GM11168 (cell line): Measurements from ENCODE around the gene MPZL2.

Experiments
- in situ Hi-C: fragments of 300-500 bp; cut with MboI; formaldehyde crosslinking; loops from one replicate; pipeline ENCODE4 v1.12.0; 2022; ENCODE audit warnings: low sequenced_read_pairs; ENCODE audit not compliant: unreplicated experiment

Gene MPZL2

DNA sequence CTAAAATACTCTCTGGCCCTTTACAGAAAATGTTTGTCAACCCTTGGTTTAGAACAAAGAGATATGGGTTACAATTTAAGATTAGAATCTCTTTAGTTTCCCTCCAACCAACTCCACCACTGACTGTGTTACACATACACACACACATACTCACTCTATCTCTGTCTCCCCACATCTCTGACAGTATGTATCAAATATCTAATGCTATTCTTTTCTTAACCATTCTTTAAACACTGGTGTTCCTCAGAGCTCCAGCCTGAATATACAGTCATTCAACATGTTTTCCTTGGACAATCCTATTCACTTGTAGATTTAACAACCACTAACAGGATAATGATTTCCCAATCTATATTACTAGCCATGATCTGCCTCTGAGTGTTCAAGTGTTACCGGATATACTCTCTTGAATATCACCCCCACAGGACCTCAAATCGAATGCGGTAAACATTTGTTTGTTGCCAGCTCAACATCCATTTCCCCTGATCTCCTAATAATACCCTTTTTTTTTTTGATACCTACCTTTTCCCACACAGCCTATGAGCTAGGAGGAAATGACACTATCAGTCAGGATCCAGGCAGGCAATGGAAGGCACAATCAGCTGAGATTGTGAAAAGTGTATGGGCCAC lies 18.0 kb downstream of the MPZL2 start:
- in situ Hi-C loops: no loop called here

- in situ Hi-C loops: no loop called here
Observed at GRCh38 chr11:118243993-118244762, 19.9 kb downstream of the MPZL2 start.

DNA sequence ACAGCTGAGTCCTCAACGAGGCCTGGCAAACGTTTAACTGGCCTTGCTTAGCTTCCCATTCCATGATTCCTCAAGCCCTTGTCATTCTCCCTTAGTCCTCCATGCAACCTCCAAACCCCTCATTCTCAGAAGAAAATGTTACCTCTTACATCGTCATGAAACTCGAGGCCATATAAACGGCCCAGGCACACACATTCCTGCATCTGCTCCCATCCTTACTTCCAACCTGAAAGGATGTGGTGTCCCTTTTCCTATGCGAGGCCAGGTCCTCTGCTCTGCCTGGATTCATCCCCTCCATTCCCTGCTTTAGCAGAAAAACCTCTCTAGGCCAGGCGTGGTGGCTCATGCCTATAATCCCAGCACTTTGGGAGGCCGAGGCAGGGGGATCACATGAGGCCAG lies 20.9 kb downstream of the MPZL2 start:
- in situ Hi-C loops: no loop called here

DNA sequence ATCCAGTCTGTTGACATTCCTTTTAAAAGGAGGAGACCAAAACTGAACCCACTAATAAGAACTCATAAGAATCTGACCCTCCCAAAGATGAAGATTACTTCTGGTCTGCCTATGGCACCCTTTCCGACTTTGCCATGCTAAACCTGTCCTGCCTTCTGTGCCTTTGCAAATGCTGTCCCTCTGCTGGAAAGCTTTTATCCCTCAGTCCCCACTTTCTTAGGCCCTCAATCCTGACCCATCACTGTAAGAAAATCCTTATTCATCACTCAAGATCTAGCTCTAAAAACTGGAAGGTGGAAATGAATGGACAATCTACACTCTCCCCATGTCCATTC lies 22.4 kb downstream of the MPZL2 start:
- in situ Hi-C loops: no loop called here

DNA sequence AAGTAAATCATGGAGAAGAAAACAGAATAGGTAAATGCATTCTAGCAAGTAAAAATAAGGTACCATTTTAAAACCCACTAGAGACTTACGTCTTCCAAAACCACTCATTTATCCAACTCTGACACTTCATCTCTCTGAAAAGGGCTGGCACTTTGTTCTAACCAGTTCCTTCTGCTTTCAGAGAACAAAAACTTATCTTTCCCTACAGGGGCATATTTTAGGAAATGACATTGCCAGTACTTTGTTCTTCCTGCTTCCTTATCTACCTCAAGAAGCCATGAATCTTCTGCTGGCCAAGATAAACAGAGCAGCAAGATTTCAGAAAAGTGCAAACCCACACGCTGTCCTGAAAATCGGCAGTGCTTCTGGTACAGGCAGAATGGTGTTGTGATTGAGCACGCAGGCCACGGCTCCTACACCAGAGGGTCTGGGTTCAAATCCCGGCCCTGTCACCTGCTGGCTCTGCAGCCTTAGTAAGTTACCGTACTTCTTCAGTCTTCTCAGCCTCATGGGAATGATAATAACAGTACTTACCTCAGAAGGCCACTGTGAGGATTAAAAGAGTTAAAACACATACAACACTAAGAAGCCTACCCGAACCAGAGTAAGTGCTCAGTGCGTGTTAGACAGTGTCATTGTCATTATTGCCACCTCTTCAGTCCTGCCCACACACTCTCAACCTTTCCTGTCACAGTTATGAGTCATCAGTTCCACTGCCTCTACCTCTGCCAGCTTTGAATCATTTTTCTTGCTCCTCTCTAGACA lies 22.9 kb downstream of the MPZL2 start:
- in situ Hi-C loops: no loop called here

- in situ Hi-C loops: no loop called here
Observed at GRCh38 chr11:118239509-118240205, 24.4 kb downstream of the MPZL2 start.

DNA sequence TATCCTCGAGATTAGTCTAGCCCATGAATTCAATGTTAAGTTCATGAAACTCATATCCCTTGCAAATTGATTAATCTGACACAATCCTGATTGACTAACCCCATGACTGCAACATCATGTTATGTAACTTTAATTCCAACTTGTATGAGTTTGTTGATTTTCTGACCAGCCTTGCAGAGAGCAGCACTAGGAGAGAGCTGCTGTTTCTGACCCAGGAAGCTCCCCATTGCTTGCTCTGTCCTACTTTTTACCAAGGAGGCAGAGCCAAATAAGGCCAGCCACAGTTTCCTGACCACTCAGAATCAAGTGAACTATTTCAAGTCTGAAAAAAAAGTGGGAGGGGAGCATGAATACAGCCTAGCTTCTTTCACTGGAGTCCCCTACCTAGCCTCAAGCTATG lies 25.2 kb downstream of the MPZL2 start:
- in situ Hi-C loops: no loop called here

DNA sequence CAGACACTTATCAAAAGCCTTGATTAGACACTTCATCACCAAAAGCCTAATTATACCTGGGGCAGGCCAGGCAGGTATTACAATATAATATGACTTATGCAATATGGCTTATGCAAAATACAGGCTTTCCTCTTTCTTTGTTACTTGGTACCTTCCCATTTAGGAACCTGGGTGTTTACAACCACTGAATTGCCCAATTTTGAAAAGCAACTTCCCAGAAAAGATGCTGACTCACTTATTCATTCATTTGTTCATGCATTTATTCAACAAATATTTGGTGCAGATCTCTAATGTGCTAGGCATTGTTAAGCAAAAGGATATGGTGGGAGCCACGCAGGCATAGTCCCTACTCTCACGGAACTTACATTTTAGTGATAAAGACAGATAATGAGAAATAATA lies 25.7 kb downstream of the MPZL2 start:
- in situ Hi-C loops: no loop called here

DNA sequence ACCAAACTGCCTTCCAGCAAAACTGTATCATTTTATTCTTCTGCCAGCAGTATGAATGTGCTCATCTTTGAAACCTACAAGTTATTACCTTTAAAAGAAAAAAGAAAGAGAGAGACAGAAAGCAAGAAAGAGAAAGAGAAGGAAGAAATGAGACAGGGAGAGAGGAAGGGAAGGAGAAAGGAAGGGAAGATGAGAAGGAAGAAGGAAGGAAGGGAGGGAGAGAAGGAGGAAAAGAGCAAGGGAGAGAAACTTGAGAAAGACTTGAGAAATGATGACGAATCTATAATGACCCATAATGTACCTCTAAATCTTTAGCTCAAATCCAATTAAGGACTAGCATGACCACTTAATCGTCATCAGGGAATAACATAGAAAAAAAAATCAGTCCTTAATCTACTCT lies 27.9 kb downstream of the MPZL2 start:
- in situ Hi-C loops: no loop called here

DNA sequence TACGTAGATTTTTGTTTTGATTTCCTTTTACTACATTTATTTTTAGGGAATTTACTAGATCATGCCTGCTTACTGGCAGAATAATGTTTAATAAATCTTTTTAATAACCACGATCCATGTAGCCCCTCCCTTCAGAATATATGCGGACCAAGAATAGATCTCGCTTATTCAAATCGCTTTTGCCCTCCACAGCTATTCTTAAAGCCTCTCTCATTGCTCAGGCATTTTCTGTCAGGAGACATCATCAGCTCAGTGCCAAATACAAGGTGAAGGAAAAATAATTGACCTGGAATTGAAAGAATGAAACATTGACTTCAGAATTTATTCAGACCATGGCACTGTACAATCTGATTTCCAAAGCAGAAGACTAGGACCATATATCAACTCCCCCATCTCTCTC lies 29.3 kb downstream of the MPZL2 start:
- in situ Hi-C loops: no loop called here

DNA sequence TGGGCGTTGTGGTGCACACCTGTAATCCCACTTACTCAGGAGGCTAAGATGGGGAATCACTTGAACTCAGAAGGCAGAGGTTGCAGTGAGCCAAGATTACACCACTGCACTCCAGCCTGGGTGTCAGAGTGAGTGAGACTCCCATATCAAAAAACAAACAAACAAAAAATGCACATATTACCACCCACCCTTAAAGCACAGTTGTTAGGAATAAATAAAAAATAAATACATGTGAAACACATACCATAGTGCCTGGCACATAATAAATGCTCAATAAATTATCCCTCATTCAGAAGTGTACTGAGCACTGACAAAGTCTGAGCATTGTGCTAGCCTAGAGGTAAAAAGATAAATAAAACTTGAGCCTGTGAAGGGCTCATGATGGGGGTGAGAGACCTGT lies 30.2 kb downstream of the MPZL2 start:
- in situ Hi-C loops: no loop called here

DNA sequence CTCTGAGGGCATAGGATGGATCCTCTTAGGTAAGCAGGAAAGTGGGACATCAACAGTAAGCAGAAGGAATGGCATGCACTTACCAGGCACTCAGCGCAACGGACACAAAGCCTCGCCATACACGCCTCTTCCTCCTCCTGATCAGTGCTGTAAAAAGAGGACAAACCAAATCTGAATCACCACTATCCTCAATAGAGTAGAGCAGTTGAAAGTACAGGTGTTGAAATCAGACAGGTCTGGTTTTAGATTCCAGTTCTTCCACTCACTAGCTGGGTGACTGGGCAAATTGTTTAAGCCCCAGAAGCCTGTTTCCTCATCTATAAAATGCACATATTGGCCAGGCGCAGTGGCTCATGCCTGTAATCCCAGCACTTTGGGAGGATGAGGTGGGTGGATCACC lies 30.7 kb downstream of the MPZL2 start:
- in situ Hi-C loops: no loop called here

- in situ Hi-C loops: no loop called here
Observed at GRCh38 chr11:118232659-118233058, 31.4 kb downstream of the MPZL2 start.

- in situ Hi-C loops: no loop called here
Observed at GRCh38 chr11:118231461-118231860, 32.6 kb downstream of the MPZL2 start.

DNA sequence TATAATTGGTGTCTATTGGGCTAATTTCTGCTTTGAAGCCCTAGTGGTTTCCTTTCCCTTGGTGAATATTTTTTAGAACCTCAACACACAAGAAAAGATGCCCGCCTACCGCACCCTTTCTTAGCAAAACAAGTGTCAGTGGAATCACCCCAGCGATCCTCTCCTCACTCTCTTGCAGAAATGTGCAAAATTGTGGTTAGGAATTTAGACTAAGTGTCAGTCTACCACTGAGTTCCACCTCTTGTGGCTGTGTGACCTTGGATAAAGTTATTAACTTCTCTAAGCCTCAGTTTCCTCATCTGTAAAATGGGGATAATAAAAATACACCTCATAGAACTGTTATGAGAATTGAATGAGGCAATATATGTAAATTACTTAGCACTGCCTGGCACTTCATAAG lies 34.0 kb downstream of the MPZL2 start:
- in situ Hi-C loops: no loop called here

- in situ Hi-C loops: no loop called here
Observed at GRCh38 chr11:118229274-118229847, 34.7 kb downstream of the MPZL2 start.

DNA sequence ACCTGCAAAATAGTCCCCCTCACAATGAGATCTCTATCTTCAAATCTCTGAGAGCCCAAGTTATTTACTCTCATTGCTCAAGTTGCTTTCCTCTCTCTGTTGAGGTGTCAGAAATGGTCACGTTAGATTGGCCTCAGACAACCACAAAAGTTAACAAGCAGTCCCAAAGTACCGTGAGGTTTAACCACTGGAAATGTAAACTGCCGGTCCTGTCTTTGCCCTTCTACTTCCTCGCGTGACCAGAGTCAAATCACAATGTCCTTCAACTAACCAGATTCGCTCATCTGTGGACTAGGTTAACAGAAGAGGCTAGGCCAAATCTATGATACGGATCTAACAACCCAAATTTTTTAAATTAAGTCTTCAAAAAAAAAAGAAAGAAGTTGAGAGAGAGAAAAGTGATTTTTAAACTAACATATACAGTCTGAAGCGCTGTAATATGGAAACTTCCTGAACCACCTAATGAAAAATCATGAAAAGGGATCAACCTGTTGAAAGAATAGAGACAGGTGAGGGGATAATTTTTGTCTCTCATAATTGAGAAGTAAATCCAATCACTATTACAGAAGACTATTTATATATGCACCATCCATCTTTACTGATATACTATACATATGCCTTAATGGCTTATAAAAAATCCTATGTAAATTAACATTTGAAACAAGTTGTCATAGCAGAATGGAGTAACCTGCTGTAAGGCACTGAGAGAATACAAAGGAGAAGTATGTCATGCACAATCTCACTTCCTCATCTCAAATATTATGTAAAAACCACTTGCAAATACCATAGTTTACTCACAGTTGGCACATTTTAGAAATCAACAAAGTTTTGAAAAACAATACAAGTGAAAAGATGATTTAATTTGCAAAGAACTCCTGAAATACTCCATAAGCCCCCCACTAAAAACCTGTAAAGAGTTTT lies 36.0 kb downstream of the MPZL2 start:
- in situ Hi-C loops: no loop called here

DNA sequence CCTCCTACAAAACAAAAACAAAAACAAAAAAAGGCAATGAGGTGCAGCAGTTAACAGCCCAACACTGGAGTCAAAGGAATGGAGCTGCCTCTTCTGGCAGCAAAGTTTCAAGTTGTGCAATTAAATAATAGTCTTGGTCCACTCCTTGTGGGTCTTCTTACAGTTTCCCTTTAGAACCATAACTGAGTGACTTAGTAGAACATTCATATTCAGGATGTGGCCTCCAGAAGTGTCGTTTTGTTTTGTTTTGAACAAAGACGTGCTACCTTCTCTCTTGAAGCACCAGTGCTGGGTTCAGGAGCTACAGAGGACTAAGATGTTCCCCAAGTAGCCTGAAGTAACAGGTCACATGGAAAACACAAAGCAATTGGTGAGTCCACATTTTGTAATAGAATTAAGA lies 37.3 kb downstream of the MPZL2 start:
- in situ Hi-C loops: no loop called here

- in situ Hi-C loops: no loop called here
Observed at GRCh38 chr11:118226296-118226695, 37.8 kb downstream of the MPZL2 start.
